Myocyte (in vitro differentiated cells): Measurements from ENCODE around the gene SLC39A3. TPM values are rescaled to one million over a fixed set of nuclear protein-coding genes. Genes with fewer than 3 reads are reported as not detected.

Experiments used
- DNase-seq: peaks from one replicate; pipeline ENCODE4 v3.0.0-alpha.2; 2012; ENCODE audit warnings: low read depth
- polyA plus RNA-seq: library from polyadenylated mRNA; unstranded; fragments of >200 nt; gene quantifications from one replicate; pipeline ENCODE4 v1.2.1, GENCODE V29; 2012; ENCODE audit warnings: missing spikeins
- total RNA-seq: library from RNA; depleted of rRNA; stranded (reverse); fragments of >200 nt; gene quantifications from 2 replicates; pipeline ENCODE4 v1.2.3, GENCODE V29; 2014

Gene SLC39A3
- total RNA-seq, result 35.5 and 41.8 TPM in 2 replicates
- polyA plus RNA-seq, result 44.2 TPM

GRCh38 chr19:2739602-2740313 is at the start of gene SLC39A3:
TSS of gene SLC39A3 (minus strand) at chr19:2740017. CDS start at chr19:2737257, 2,760 bp downstream.
- DNase-seq, result peak; percentile 99

DNA sequence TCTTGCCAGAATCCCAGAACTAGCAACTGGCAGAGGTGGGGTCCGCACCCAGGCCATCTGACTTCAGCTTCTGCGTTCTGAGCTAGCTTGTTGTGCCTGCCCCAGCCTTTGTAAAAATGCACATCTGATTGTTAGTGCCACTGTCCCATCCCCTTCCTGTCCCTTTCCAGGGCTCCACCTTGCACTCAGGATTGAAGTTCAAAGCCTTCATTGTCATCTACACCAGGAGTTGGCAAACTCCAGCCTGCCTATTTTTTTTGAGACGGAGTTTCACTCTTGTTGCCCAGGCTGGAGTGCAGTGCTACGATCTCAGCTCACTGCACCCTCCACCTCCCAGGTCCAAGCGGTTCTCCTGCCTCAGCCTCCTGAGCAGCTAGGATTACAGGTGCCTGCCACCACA is 48.4 kb upstream of the SLC39A3 start:
- DNase-seq, result no peak

GRCh38 chr19:2787115-2787514 is 47.3 kb upstream of the SLC39A3 start:
- no peak for DNase-seq

- peak; percentile 99 for DNase-seq
These were observed 45.6 kb upstream of the SLC39A3 start, which contains the start of gene THOP1 for GRCh38 chr19:2785244-2785997. TSS of gene THOP1 (plus strand) at chr19:2785503. CDS start at chr19:2785663, 160 bp downstream.

DNA sequence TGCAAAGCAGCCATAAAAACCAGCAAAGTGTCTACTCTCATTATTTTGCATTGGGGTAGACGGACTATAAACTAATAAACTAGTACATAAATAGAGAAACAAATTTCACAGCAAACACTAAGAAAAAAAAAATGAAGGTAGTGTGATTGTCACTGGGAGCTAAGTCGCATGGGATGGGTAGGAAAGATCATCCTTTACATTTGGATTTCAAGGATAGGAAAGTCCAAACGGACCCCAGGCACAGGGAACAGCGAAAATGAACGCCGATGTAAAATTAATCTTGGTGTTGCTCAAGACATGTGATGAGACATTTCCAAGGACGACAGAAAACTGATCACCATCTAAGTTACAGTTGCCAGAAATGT is 43.9 kb upstream of the SLC39A3 start:
- DNase-seq, result no peak

- peak; percentile 99 for DNase-seq
These were observed 43.3 kb upstream of the SLC39A3 start, which contains the start of gene SGTA for GRCh38 chr19:2782936-2783780. TSS of gene SGTA (minus strand) at chr19:2783273. CDS start at chr19:2769068, 14,205 bp downstream.

DNA sequence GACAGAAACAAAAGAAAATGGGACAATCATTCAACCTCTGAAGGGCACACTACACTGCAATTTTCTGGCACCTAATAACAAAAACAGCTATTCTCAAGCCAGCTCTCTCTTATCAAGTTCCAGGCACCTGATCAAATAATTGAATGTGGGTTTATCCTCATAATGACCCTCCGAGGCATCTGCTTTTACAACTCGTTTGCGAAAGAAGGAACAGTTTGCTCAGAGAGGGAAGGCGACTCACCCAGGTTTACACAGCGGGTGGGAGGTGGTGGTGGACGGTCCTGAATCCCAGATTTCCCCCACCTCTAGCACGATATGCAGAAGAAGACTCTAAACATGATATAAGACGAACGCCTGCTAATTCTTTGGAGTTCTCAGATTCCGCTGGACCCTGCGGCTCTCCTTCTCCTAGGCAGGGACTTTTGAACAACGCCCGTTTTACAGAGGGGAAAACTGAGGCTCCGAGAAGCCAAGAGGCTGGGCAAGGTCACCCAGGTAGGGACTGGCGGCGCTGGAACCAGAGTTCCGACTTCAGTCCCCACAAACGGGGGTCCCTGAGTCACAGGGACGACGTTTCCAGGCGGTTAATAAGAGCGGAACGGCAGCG is 42.6 kb upstream of the SLC39A3 start:
- DNase-seq, result no peak

DNA sequence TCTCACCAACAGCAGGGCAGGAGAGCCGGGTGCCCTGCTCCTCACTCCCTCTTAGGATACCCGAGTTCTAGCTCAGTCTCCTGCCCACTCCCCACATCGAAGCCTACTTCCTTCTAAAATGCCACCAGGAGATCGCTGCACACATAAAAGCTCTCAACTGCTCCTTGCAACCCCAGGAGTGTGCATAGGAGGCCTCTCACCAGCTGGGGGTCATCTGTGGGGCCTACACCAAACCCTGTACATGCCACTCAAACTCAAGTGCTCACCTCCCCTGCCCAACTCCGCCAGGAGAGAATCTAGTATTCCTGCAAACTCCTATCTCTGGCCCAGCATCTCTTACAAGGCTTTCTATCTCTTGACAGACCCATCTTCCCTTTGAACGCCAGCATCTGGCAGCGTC is 40.5 kb upstream of the SLC39A3 start:
- no peak for DNase-seq

DNA sequence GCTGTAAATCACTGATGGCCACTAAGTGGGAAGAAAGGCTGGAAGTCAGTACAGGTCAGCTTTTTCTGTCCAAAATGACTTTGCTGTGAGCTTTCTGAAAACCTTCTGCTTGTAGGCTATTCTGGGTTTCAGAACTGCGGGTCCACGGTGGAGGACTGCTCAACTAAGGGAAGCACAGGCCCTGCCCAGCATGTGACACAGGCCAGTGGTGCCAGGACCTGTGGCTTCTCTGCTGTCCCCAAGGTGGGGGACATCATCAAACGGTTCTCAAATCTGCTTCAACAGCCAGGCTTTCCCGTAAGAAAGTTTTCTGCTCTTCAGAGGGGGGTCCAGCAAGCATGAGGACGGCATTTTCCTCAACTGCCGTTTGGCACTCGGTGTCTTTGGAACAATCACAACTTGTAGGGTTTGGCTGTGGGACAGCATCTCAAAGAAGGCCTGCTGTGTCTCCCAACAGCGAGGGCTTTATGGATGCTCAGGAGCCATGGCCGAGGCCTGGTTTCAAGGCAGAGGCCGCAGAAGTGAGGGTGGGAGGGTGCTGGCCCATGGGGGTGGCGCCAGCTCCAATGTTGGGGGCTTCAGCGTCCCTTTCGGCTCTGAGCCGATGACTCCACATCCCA is 39.4 kb upstream of the SLC39A3 start:
- no peak for DNase-seq

DNA sequence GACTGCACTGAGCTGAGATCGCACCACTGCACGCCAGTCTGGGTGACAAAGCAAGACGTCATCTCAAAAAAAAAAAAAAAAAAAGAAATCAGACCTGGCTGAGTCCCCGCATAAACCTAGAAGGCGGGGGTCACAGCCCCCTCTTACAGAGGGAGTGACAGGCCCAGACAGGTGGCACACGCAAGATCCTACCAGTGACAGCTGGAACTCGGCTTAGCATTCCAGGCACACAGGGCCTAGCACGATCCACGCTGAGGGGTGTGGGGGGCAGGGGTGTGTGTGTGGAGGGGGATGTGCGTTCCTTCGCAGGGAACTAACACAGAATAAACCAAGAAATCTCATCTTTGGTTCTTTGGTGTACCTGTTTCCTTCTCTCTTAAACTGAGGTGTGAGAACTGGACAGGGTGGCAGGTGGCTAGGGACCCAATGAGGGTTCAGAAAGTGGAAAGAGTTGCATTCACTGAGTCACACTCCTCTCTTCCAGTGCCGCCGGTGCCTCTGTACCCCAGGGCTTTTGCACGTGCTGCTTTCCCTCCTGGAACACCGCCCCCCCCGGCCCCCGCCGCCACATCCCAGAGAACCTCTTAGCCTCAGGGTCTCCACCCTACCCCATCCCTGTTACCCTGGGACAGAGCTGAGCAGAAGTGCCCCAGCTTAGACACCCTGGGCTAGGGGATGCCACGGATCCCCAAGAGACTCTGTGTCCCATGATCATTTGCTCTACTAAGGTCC is 38.3 kb upstream of the SLC39A3 start:
- peak; percentile 51 for DNase-seq

GRCh38 chr19:2775556-2776430 is 36.0 kb upstream of the SLC39A3 start:
- peak; percentile 89 for DNase-seq

- peak; percentile 46 for DNase-seq
These were observed 35.2 kb upstream of the SLC39A3 start for GRCh38 chr19:2774953-2775555.

GRCh38 chr19:2774083-2774679 is 34.4 kb upstream of the SLC39A3 start:
- no peak for DNase-seq

DNA sequence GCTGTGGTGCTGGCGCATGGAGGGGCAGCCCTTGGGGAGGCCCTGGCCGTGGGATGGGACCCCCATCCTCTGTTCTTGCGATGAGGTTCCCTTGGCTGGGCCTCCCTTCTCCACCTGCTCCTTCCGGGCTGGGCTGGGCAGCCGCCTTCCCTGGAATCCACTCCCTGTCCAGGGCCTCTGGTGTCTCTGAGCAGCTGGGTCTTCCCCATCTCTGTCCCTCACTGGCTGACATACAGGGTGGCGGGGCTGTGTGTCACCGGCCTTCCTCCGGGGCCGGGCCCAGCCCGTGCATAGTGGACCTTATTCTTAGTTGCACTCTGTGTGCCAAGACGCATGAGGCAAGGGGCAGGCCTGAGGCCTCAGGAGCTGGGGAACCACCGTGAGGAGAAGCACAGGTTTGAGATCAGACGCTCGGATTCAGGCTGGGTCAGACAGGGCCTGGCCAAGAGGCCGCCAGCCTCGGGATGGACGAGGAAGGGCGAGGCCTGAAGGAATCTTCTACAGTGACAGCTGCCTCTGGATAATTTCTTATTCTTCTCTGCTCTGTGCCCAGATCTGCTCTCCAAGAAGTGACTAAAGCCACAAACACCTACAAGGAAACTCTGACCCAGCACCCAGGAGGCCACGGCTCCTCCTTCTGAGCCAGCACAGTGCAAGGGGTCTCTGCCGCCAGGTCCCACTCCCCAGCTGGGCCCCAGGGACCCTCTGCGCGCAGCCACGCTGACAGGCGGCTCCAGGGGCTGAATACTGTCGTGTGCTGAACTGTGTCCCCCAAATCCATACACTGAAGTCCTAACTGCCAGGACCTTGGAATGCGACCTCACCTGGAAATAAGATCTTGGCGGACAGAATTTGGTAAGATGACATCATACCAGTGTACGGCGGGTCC is 32.2 kb upstream of the SLC39A3 start:
- peak; percentile 92 for DNase-seq

DNA sequence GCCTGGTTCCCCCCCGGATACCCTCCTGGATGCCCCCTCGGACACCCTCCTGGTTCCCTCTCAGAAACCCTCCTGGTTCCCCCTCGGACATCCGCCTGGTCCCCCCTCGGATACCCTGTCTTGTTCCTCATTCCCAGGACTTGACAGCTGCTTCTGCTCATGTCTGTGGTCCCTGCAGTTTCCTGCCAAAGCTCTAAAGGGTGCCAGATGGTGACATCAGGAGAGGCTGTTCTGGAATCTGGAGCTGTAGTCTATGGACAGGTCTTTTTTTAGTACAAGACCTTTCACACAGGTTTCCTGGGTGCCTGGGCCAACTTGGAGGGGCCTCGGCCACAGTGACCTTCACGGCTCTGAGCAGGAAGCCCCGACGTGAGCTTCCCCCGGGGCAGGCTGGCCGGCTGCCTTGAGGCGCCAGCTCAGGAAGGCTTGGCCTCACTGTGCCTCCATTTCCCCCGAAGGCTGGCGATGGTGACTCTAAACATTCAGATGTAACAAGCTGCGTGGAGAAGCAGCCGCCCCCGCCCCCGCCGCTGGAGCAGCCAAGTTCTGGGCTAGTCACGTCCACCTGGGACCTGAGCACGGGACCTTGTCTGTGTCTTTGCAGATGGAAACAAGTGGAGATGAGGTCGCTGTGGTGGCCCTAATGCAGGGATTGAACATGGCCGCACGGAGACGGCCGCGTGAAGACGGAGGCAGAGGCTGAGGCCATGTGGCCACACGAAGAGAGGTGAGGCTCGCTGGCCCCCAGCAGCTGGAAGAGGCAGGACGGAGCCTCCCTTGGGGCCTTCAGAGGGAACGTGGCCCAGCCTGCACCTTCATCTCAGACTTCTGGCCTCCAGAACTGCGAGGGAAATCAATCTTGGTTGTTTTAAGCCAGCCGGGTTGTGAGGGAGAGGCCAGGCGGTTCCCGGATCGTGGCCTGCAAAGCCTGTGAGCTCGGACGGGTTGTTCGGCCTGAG is 30.5 kb upstream of the SLC39A3 start:
- DNase-seq, result peak; percentile 90

DNA sequence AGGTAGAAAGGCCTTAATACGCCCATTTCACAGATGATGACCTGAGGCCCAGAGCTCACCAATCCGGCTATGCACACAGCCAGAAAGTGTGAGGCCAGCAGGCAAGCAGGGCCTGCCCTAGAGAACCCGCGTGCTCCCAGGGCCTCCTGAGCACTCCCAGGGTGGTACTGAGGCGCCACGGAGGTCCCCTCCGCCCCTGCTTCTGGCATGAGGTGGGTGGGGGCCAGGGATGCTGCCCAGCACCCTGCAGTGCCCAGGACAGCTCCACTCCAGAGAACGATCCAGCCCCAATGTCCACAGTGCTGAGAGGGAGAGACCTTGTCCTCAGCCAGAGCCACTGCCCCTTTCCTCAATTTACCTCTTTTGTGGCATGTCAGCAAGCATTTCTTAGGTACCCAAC is 29.4 kb upstream of the SLC39A3 start:
- no peak for DNase-seq
